ENCODE results near the gene SYNGR3.

SYNGR3 gene

GRCh38 chr16:1989209-1990100 lies at the start of gene SYNGR3:
SYNGR3 (plus strand) TSS chr16:1989970; CDS start chr16:1990103, 133 bp downstream.
- Histone ChIP-seq H3K27ac (no peak within 1 kb of the TSS), H3K9me3 (ENCODE audit: low read depth, low read length) (no peaks in the 10 kb centered on the region), H3K36me3 (ENCODE audit: insufficient read depth, low read length) (no peaks in the 10 kb centered on the region), H3K9ac (ENCODE audit: insufficient read length) (no peak within 1 kb of the TSS), H3K4me3 (peak within 1 kb of the TSS; percentile 74)
- DNase-seq (ENCODE audit: low read depth, low spot score) = no peak
- TF ChIP-seq FOXP2 (optimal IDR thresholded peaks at IDR 0.05; ENCODE audit: control extremely low read depth, extremely low read length, insufficient read depth) (no peak), POLR2AphosphoS5 (IDR thresholded peaks at IDR 0.05; ENCODE audit: borderline replicate concordance, low read depth, low read length) (no peak), EZH2 (IDR thresholded peaks at IDR 0.05) (no peak)

- no peak overlapping the region for H3K4me3 ChIP-seq
- no peaks in the 10 kb centered on the region; the same call in 1 of the 2 replicates for H3K36me3 ChIP-seq (ENCODE audit: insufficient read depth, low read length)
- TF ChIP-seq FOXP2 (optimal IDR thresholded peaks at IDR 0.05; ENCODE audit: control extremely low read depth, extremely low read length, insufficient read depth) = no peak
- no peak for TF ChIP-seq POLR2AphosphoS5 (IDR thresholded peaks at IDR 0.05; ENCODE audit: borderline replicate concordance, low read depth, low read length)
- no peak for TF ChIP-seq EZH2 (IDR thresholded peaks at IDR 0.05)
- no peaks in the 10 kb centered on the region for H3K9me3 ChIP-seq (ENCODE audit: low read depth, low read length)
- no peak overlapping the region for H3K27ac ChIP-seq
- no peak overlapping the region for H3K9ac ChIP-seq (ENCODE audit: insufficient read length)
- DNase-seq (ENCODE audit: low read depth, low spot score) = no peak
These were observed 49.3 kb upstream of the SYNGR3 start for GRCh38 chr16:1940273-1941161.

- TF ChIP-seq POLR2AphosphoS5 (IDR thresholded peaks at IDR 0.05; ENCODE audit: borderline replicate concordance, low read depth, low read length) (no peak), FOXP2 (optimal IDR thresholded peaks at IDR 0.05; ENCODE audit: control extremely low read depth, extremely low read length, insufficient read depth) (no peak), EZH2 (IDR thresholded peaks at IDR 0.05) (no peak)
- no peak overlapping the region for H3K9ac ChIP-seq (ENCODE audit: insufficient read length)
- H3K27ac ChIP-seq = no peak overlapping the region
- no peaks in the 10 kb centered on the region for H3K9me3 ChIP-seq (ENCODE audit: low read depth, low read length)
- DNase-seq (ENCODE audit: low read depth, low spot score) = no peak
- no peaks in the 10 kb centered on the region; the same call in 1 of the 2 replicates for H3K36me3 ChIP-seq (ENCODE audit: insufficient read depth, low read length)
- H3K4me3 ChIP-seq = no peak overlapping the region
These were observed 48.4 kb upstream of the SYNGR3 start for GRCh38 chr16:1941162-1942046.

GRCh38 chr16:1942047-1942809 lies 47.5 kb upstream of the SYNGR3 start:
- H3K9me3 ChIP-seq (ENCODE audit: low read depth, low read length) = no peaks in the 10 kb centered on the region
- H3K9ac ChIP-seq (ENCODE audit: insufficient read length) = peak overlapping the region; percentile 77
- no peaks in the 10 kb centered on the region; the same call in 1 of the 2 replicates for H3K36me3 ChIP-seq (ENCODE audit: insufficient read depth, low read length)
- no peak overlapping the region for H3K27ac ChIP-seq
- H3K4me3 ChIP-seq = peak overlapping the region; percentile 96
- no peak for TF ChIP-seq EZH2 (IDR thresholded peaks at IDR 0.05)
- TF ChIP-seq POLR2AphosphoS5 (IDR thresholded peaks at IDR 0.05; ENCODE audit: borderline replicate concordance, low read depth, low read length) = no peak
- no peak for TF ChIP-seq FOXP2 (optimal IDR thresholded peaks at IDR 0.05; ENCODE audit: control extremely low read depth, extremely low read length, insufficient read depth)
- no peak for DNase-seq (ENCODE audit: low read depth, low spot score)

- Histone ChIP-seq H3K4me3 (peak within 1 kb of the TSS; percentile 96), H3K36me3 (ENCODE audit: insufficient read depth, low read length) (no peaks in the 10 kb centered on the region; the same call in 1 of the 2 replicates), H3K9me3 (ENCODE audit: low read depth, low read length) (no peaks in the 10 kb centered on the region), H3K27ac (peak within 1 kb of the TSS; percentile 17; the same call in 1 of the 2 replicates), H3K9ac (ENCODE audit: insufficient read length) (peak within 1 kb of the TSS; percentile 77)
- DNase-seq (ENCODE audit: low read depth, low spot score) = peak; percentile 83
- TF ChIP-seq POLR2AphosphoS5 (IDR thresholded peaks at IDR 0.05; ENCODE audit: borderline replicate concordance, low read depth, low read length) = peak; percentile 68; the same call in 1 of the 2 replicates
- no peak for TF ChIP-seq FOXP2 (optimal IDR thresholded peaks at IDR 0.05; ENCODE audit: control extremely low read depth, extremely low read length, insufficient read depth)
These were observed 46.7 kb upstream of the SYNGR3 start, which contains the start of gene MSRB1 for GRCh38 chr16:1942810-1943726. MSRB1 (minus strand) TSS chr16:1943199; CDS start chr16:1943156, 43 bp downstream.

- Histone ChIP-seq H3K9me3 (ENCODE audit: low read depth, low read length) (no peaks in the 10 kb centered on the region), H3K4me3 (no peak overlapping the region), H3K36me3 (ENCODE audit: insufficient read depth, low read length) (no peaks in the 10 kb centered on the region), H3K9ac (ENCODE audit: insufficient read length) (no peak overlapping the region), H3K27ac (no peak overlapping the region)
- TF ChIP-seq POLR2AphosphoS5 (IDR thresholded peaks at IDR 0.05; ENCODE audit: borderline replicate concordance, low read depth, low read length) = no peak
- DNase-seq (ENCODE audit: low read depth, low spot score) = no peak
These were observed 45.1 kb upstream of the SYNGR3 start for GRCh38 chr16:1944612-1945199.
